Keratinocyte (primary cell): ENCODE measurements around the gene UGT1A10.

ENCODE experiments used
- EZH2 ChIP-seq: IDR thresholded peaks from one replicate; pipeline ENCODE4 v1.6.1; 2012; ENCODE audit warnings: inconsistent platforms, mild to moderate bottlenecking, low read length, moderate library complexity
- TF ChIP-seq, protein P1 (sequence below), 3 experiments: IDR thresholded peaks in 1 of 3; conservative IDR thresholded peaks in 1 of 3; optimal IDR thresholded peaks in 1 of 3; 2 replicates in 2 of 3; 3 replicates in 1 of 3; pipeline versions ENCODE3 to v1.5.1; 2011; ENCODE audit warnings: low read length in 3 of 3, mild to moderate bottlenecking in 3 of 3, moderate library complexity in 2 of 3, control low read depth in 1 of 3, inconsistent platforms in 1 of 3; ENCODE audit not compliant: insufficient read depth in 2 of 3; ENCODE audit errors: extremely low read depth in 1 of 3

GRCh38 chr2:233680361-233681045, 44.3 kb downstream of the UGT1A10 start:
- TF ChIP-seq, protein P1, sequence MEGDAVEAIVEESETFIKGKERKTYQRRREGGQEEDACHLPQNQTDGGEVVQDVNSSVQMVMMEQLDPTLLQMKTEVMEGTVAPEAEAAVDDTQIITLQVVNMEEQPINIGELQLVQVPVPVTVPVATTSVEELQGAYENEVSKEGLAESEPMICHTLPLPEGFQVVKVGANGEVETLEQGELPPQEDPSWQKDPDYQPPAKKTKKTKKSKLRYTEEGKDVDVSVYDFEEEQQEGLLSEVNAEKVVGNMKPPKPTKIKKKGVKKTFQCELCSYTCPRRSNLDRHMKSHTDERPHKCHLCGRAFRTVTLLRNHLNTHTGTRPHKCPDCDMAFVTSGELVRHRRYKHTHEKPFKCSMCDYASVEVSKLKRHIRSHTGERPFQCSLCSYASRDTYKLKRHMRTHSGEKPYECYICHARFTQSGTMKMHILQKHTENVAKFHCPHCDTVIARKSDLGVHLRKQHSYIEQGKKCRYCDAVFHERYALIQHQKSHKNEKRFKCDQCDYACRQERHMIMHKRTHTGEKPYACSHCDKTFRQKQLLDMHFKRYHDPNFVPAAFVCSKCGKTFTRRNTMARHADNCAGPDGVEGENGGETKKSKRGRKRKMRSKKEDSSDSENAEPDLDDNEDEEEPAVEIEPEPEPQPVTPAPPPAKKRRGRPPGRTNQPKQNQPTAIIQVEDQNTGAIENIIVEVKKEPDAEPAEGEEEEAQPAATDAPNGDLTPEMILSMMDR (optimal IDR thresholded peaks at IDR 0.05 in 1 of 3, IDR thresholded peaks at IDR 0.05 in 1 of 3, conservative IDR thresholded peaks at IDR 0.05 in 1 of 3; ENCODE audit: extremely low read depth in 1 of 3, insufficient read depth in 2 of 3, low read length in 3 of 3) = no peak
- no peak for TF ChIP-seq EZH2
